Activated CD4-positive, alpha-beta memory T cell treated with anti-CD3 and anti-CD28 coated beads, Interleukin-2, amount 10 ng/mL, durations not matched to agents 7 days and 5 days (primary cell): Measurements from ENCODE around the gene CDC7. TPM values are rescaled to one million over a fixed set of nuclear protein-coding genes. Genes with fewer than 3 reads are reported as not detected.
A peak's percentile ranks its signal among the peaks of the same experiment; 100 is the strongest.

ENCODE experiments used
- CTCF ChIA-PET: fragments of 350-600 bp; sonication (Branson Sonifier 250); formaldehyde crosslinking; loops from one replicate; lab custom pipeline; 2021; ENCODE audit warnings: antibody characterized with exemption, inconsistent platforms; lab: Charles Lee
- POLR2A ChIA-PET: fragments of 350-600 bp; sonication (Branson Sonifier 250); formaldehyde crosslinking; loops from one replicate; lab custom pipeline; 2021; ENCODE audit warnings: antibody characterized with exemption; lab: Charles Lee
- DNase-seq: peaks from one replicate; pipeline ENCODE4 v3.0.0-alpha.2; 2020
- H3K27ac Mint-ChIP-seq: one replicate; pipeline ENCODE4 v1.8.0; 2021; ENCODE audit warnings: mild to moderate bottlenecking, mixed read lengths
- H3K27me3 Mint-ChIP-seq: one replicate; pipeline ENCODE4 v1.8.0; 2021; ENCODE audit warnings: mixed read lengths
- H3K36me3 Mint-ChIP-seq: one replicate; pipeline ENCODE4 v1.8.0; 2021; ENCODE audit warnings: low read depth, mixed read lengths
- H3K4me1 Mint-ChIP-seq: one replicate; pipeline ENCODE4 v1.8.0; 2021; ENCODE audit warnings: mixed read lengths
- H3K4me3 Mint-ChIP-seq: one replicate; pipeline ENCODE4 v1.8.0; 2021; ENCODE audit warnings: mild to moderate bottlenecking, mixed read lengths
- H3K9me3 Mint-ChIP-seq: one replicate; pipeline ENCODE4 v1.8.0; 2021; ENCODE audit warnings: mixed read lengths
- total RNA-seq, 2 experiments: library from RNA; stranded (reverse); gene quantifications; one replicate each; pipeline ENCODE4 v1.2.3, GENCODE V29; 2021

The CDC7 gene
- total RNA-seq, 2 experiments from 2014 or later = 26.7 to 28.1 TPM

- Mint-ChIP-seq H3K4me3 (no peak overlapping the region), H3K27ac (no peak overlapping the region), H3K4me1 (peaks cover 41% of the 10 kb centered on the region), H3K9me3 (no peaks in the 10 kb centered on the region), H3K36me3 (peaks cover 25% of the 10 kb centered on the region), H3K27me3 (no peaks in the 10 kb centered on the region)
- POLR2A ChIA-PET = interaction anchor here (0.7 to 3.6 kb wide), 14 partner anchors 11 to 984 kb away, joined by 3 to 26 read pairs (median 4); partner anchors contain the start of gene TGFBR3
- CTCF ChIA-PET = interaction anchor here (1.3 to 4.9 kb wide), 6 partner anchors 12 to 430 kb away, joined by 3 to 41 read pairs (median 6); partner anchors contain the start of gene TGFBR3
- no peak for DNase-seq
Measured at GRCh38 chr1:91501523-91501851, 836 bp downstream of the CDC7 start.

- Mint-ChIP-seq H3K27ac (peak overlapping the region; percentile 21), H3K27me3 (no peaks in the 10 kb centered on the region), H3K4me3 (no peak overlapping the region), H3K36me3 (peaks cover 25% of the 10 kb centered on the region), H3K9me3 (no peaks in the 10 kb centered on the region), H3K4me1 (peaks cover 42% of the 10 kb centered on the region)
- ChIA-PET POLR2A (interaction anchor here (0.7 to 3.6 kb wide), 14 partner anchors 11 to 984 kb away, joined by 3 to 26 read pairs (median 4); partner anchors contain the start of gene TGFBR3), CTCF (interaction anchor here (0.6 to 4.9 kb wide), 9 partner anchors 11 to 561 kb away, joined by 3 to 41 read pairs (median 4); partner anchors contain the start of gene TGFBR3)
- DNase-seq = no peak
Measured at GRCh38 chr1:91501971-91502671, 1.5 kb downstream of the CDC7 start.

GRCh38 chr1:91502672-91503184, 2.1 kb downstream of the CDC7 start:
- Mint-ChIP-seq H3K9me3 (no peaks in the 10 kb centered on the region), H3K27ac (peak overlapping the region; percentile 21), H3K36me3 (peaks cover 25% of the 10 kb centered on the region), H3K27me3 (no peaks in the 10 kb centered on the region), H3K4me1 (peaks cover 43% of the 10 kb centered on the region), H3K4me3 (no peak overlapping the region)
- CTCF ChIA-PET = interaction anchor here (1.2 to 4.9 kb wide), 8 partner anchors 11 to 429 kb away, joined by 3 to 41 read pairs (median 4); partner anchors contain the start of gene TGFBR3
- POLR2A ChIA-PET = interaction anchor here (0.9 to 3.6 kb wide), 5 partner anchors 15 to 382 kb away, joined by 3 to 26 read pairs (median 7); partner anchors contain the start of gene TGFBR3
- DNase-seq = no peak

- Mint-ChIP-seq H3K27me3 (no peaks in the 10 kb centered on the region), H3K4me3 (no peak overlapping the region), H3K4me1 (peaks cover 44% of the 10 kb centered on the region), H3K36me3 (peaks cover 26% of the 10 kb centered on the region), H3K27ac (no peak overlapping the region), H3K9me3 (no peaks in the 10 kb centered on the region)
- CTCF ChIA-PET = interaction anchor here (0.6 to 4.9 kb wide), 5 partner anchors 10 to 423 kb away, joined by 3 to 41 read pairs (median 4); partner anchors contain the start of gene TGFBR3
- POLR2A ChIA-PET = interaction anchor here (3.4 to 3.6 kb wide), 2 partner anchors 21 to 382 kb away, joined by 9 to 26 read pairs; partner anchors contain the start of gene TGFBR3
- no peak for DNase-seq
Measured at GRCh38 chr1:91503332-91503900, 2.8 kb downstream of the CDC7 start.

GRCh38 chr1:91503975-91504530, 3.4 kb downstream of the CDC7 start:
- Mint-ChIP-seq H3K9me3 (no peaks in the 10 kb centered on the region), H3K27ac (no peak overlapping the region), H3K27me3 (no peaks in the 10 kb centered on the region), H3K4me1 (peaks cover 50% of the 10 kb centered on the region), H3K4me3 (no peak overlapping the region), H3K36me3 (peaks cover 32% of the 10 kb centered on the region)
- POLR2A ChIA-PET = interaction anchor here (3.4 kb wide), 1 partner anchor 20 kb away, joined by 9 read pairs; no protein-coding TSS in a partner anchor
- CTCF ChIA-PET = interaction anchor here (0.6 to 4.9 kb wide), 3 partner anchors 10 to 283 kb away, joined by 3 to 41 read pairs (median 4); no protein-coding TSS in a partner anchor
- no peak for DNase-seq

GRCh38 chr1:91505086-91505485, 4.4 kb downstream of the CDC7 start:
- Mint-ChIP-seq H3K9me3 (no peaks in the 10 kb centered on the region), H3K4me3 (no peak overlapping the region), H3K27ac (no peak overlapping the region), H3K4me1 (peaks cover 53% of the 10 kb centered on the region), H3K27me3 (no peaks in the 10 kb centered on the region), H3K36me3 (peaks cover 40% of the 10 kb centered on the region)
- ChIA-PET POLR2A (no interaction called here), CTCF (interaction anchor here (1.2 to 1.3 kb wide), 2 partner anchors 339 to 424 kb away, joined by 3 read pairs; no protein-coding TSS in a partner anchor)
- no peak for DNase-seq

- DNase-seq = no peak
- Mint-ChIP-seq H3K27me3 (no peaks in the 10 kb centered on the region), H3K36me3 (peaks cover 47% of the 10 kb centered on the region), H3K4me3 (no peak overlapping the region), H3K4me1 (peaks cover 59% of the 10 kb centered on the region), H3K27ac (no peak overlapping the region), H3K9me3 (no peaks in the 10 kb centered on the region)
- ChIA-PET POLR2A (interaction anchor here (0.7 kb wide), 1 partner anchor 12 kb away, joined by 3 read pairs; no protein-coding TSS in a partner anchor), CTCF (interaction anchor here (1.2 kb wide), 1 partner anchor 340 kb away, joined by 3 read pairs; no protein-coding TSS in a partner anchor)
Measured at GRCh38 chr1:91506071-91506470, 5.4 kb downstream of the CDC7 start.

GRCh38 chr1:91507328-91507727, 6.7 kb downstream of the CDC7 start:
- no peaks in the 10 kb centered on the region for H3K9me3 Mint-ChIP-seq
- POLR2A ChIA-PET = no interaction called here
- H3K27ac Mint-ChIP-seq = no peak overlapping the region
- peaks cover 46% of the 10 kb centered on the region for H3K36me3 Mint-ChIP-seq
- no peaks in the 10 kb centered on the region for H3K27me3 Mint-ChIP-seq
- CTCF ChIA-PET = interaction anchor here (0.8 to 1.4 kb wide), 4 partner anchors 43 to 422 kb away, joined by 3 to 8 read pairs (median 4); no protein-coding TSS in a partner anchor
- H3K4me1 Mint-ChIP-seq = peaks cover 54% of the 10 kb centered on the region
- DNase-seq = no peak
- no peak overlapping the region for H3K4me3 Mint-ChIP-seq

GRCh38 chr1:91510754-91511153, 10.1 kb downstream of the CDC7 start:
- no peak overlapping the region for H3K27ac Mint-ChIP-seq

GRCh38 chr1:91511386-91511785, 10.7 kb downstream of the CDC7 start:
- peaks cover 54% of the 10 kb centered on the region for H3K36me3 Mint-ChIP-seq
- no peak overlapping the region for H3K27ac Mint-ChIP-seq
- ChIA-PET POLR2A (interaction anchor here (1.0 to 4.1 kb wide), 3 partner anchors 11 to 374 kb away, joined by 3 to 19 read pairs (median 5); partner anchors contain the start of genes CDC7 and TGFBR3), CTCF (interaction anchor here (0.6 to 5.3 kb wide), 25 partner anchors 9 to 585 kb away, joined by 3 to 82 read pairs (median 4); partner anchors contain the start of genes CDC7 and TGFBR3)
- H3K4me1 Mint-ChIP-seq = peaks cover 32% of the 10 kb centered on the region
- no peak overlapping the region for H3K4me3 Mint-ChIP-seq
- DNase-seq = no peak
- H3K9me3 Mint-ChIP-seq = no peaks in the 10 kb centered on the region
- no peaks in the 10 kb centered on the region for H3K27me3 Mint-ChIP-seq

More at GRCh38 chr1:91510754-91511153, 10.1 kb downstream of the CDC7 start:
- H3K9me3 Mint-ChIP-seq = no peaks in the 10 kb centered on the region
- H3K4me3 Mint-ChIP-seq = no peak overlapping the region
- peaks cover 37% of the 10 kb centered on the region for H3K4me1 Mint-ChIP-seq
- peaks cover 52% of the 10 kb centered on the region for H3K36me3 Mint-ChIP-seq
- H3K27me3 Mint-ChIP-seq = no peaks in the 10 kb centered on the region
- DNase-seq = no peak
- ChIA-PET POLR2A (interaction anchor here (1.0 kb wide), 1 partner anchor 10 kb away, joined by 3 read pairs; the partner anchor contains the start of gene CDC7), CTCF (interaction anchor here (0.7 kb wide), 1 partner anchor 1287 kb away, joined by 3 read pairs; no protein-coding TSS in a partner anchor)

- no peak overlapping the region for H3K27ac Mint-ChIP-seq
- H3K4me3 Mint-ChIP-seq = no peak overlapping the region
- POLR2A ChIA-PET = interaction anchor here (0.6 to 4.1 kb wide), 8 partner anchors 10 to 414 kb away, joined by 3 to 19 read pairs (median 4); partner anchors contain the start of gene TGFBR3
- peaks cover 72% of the 10 kb centered on the region for H3K36me3 Mint-ChIP-seq
- no peak for DNase-seq
- peaks cover 35% of the 10 kb centered on the region for H3K4me1 Mint-ChIP-seq
- no peaks in the 10 kb centered on the region for H3K27me3 Mint-ChIP-seq
- H3K9me3 Mint-ChIP-seq = peaks cover 2% of the 10 kb centered on the region
- CTCF ChIA-PET = interaction anchor here (0.7 to 5.3 kb wide), 32 partner anchors 10 to 778 kb away, joined by 3 to 82 read pairs (median 4); partner anchors contain the start of genes CDC7 and TGFBR3
Measured at GRCh38 chr1:91513160-91513559, 12.5 kb downstream of the CDC7 start.
